Gastroesophageal sphincter (tissue), 3 donors: ENCODE measurements around the gene SSR4.

Experiments
- CTCF ChIP-seq, 4 experiments: fragments of 200-600 bp in 2 of 4; fragments of 450-650 bp in 2 of 4; sonication (generic) in 1 of 4; IDR thresholded peaks; one replicate each; pipeline ENCODE4 v1.5.1; 2017 to 2019; ENCODE audit warnings: antibody characterized with exemption in 4 of 4, mild to moderate bottlenecking in 2 of 4, moderate library complexity in 2 of 4
- EP300 ChIP-seq: sonication (generic); formaldehyde crosslinking; IDR thresholded peaks from one replicate; pipeline ENCODE4 v1.6.1; 2017; ENCODE audit warnings: antibody characterized with exemption, mild to moderate bottlenecking

GRCh38 chrX:153772316-153773217, 21.9 kb upstream of the SSR4 start:
- TF ChIP-seq CTCF (IDR thresholded peaks at IDR 0.05) (no peak), EP300 (no peak)
